Measurements from ENCODE around the gene WDR7.

DNA sequence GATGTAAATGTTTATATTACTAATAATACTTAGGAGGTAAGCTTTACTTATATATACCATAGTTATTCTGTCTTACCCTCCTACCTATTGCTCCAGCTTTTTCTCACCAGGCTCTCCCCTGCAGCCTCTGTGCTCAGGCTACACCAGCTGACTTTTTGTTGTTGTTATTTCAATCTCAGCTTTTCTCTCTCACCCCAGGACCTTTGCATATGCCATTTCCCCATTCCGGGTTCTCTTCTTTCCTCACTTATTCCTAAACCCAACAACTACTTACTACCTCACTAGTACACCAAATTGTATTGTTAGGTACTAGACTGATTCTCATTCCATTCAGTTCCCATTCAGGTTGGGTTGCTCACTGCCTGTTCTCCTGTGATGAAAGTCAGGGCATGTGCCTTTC, 339.5 kb downstream of the WDR7 start:
- TF ChIP-seq, protein P1, sequence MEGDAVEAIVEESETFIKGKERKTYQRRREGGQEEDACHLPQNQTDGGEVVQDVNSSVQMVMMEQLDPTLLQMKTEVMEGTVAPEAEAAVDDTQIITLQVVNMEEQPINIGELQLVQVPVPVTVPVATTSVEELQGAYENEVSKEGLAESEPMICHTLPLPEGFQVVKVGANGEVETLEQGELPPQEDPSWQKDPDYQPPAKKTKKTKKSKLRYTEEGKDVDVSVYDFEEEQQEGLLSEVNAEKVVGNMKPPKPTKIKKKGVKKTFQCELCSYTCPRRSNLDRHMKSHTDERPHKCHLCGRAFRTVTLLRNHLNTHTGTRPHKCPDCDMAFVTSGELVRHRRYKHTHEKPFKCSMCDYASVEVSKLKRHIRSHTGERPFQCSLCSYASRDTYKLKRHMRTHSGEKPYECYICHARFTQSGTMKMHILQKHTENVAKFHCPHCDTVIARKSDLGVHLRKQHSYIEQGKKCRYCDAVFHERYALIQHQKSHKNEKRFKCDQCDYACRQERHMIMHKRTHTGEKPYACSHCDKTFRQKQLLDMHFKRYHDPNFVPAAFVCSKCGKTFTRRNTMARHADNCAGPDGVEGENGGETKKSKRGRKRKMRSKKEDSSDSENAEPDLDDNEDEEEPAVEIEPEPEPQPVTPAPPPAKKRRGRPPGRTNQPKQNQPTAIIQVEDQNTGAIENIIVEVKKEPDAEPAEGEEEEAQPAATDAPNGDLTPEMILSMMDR (IDR thresholded peaks at IDR 0.05) = no peak
- TF ChIP-seq ZFX (IDR thresholded peaks at IDR 0.05; ENCODE audit: borderline replicate concordance) = no peak
